MM.1S (cell line): ENCODE results near the gene CETN1.

Experiments used
- EZH2 ChIP-seq: fragments of 300-600 bp; sonication (generic); optimal IDR thresholded peaks from 2 replicates; pipeline ENCODE3; 2017; ENCODE audit warnings: low read depth, mild to moderate bottlenecking, antibody characterized with exemption, low read length, mixed read lengths
- EZH2phosphoT487 ChIP-seq: fragments of 300-600 bp; sonication (generic); IDR thresholded peaks from 2 replicates; pipeline ENCODE4 v1.6.1; 2018; ENCODE audit warnings: antibody characterized with exemption, low read length
- TF ChIP-seq, protein P1 (sequence below): fragments of 300-600 bp; sonication (generic); IDR thresholded peaks from 2 replicates; pipeline ENCODE4 v1.5.1; 2016; ENCODE audit warnings: antibody characterized with exemption, low read length, mixed read lengths

DNA sequence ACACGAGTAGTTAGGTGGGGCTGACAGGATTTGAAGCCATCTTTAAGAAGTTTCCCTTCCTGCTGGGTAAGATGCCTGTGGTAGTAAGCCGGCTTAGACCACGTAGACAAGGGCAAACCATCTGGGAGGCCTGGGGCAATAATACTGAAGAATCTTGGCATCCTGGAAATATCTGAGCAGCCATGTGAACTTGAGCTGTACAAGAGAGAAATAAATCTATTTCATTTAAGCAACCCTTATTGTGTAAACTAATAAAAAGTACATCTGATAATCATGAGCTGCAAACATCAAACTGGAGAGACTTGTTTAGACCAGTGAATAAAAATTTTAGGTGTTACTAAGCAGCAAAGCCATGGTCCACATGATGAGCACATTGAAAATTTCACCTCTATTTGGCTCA, 11.4 kb upstream of the CETN1 start:
- TF ChIP-seq, protein P1, sequence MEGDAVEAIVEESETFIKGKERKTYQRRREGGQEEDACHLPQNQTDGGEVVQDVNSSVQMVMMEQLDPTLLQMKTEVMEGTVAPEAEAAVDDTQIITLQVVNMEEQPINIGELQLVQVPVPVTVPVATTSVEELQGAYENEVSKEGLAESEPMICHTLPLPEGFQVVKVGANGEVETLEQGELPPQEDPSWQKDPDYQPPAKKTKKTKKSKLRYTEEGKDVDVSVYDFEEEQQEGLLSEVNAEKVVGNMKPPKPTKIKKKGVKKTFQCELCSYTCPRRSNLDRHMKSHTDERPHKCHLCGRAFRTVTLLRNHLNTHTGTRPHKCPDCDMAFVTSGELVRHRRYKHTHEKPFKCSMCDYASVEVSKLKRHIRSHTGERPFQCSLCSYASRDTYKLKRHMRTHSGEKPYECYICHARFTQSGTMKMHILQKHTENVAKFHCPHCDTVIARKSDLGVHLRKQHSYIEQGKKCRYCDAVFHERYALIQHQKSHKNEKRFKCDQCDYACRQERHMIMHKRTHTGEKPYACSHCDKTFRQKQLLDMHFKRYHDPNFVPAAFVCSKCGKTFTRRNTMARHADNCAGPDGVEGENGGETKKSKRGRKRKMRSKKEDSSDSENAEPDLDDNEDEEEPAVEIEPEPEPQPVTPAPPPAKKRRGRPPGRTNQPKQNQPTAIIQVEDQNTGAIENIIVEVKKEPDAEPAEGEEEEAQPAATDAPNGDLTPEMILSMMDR: no peak
- TF ChIP-seq EZH2 (no peak), EZH2phosphoT487 (no peak)
